GM18867 (cell line): Measurements from ENCODE around the gene VIPR2.
A peak's percentile ranks its signal among the peaks of the same experiment; 100 is the strongest.

Experiments used
- ATAC-seq: cut with Tn5 transposase; IDR thresholded peaks from one replicate; pipeline ENCODE4 v1.9.1; 2021; ENCODE audit warnings: mild to moderate bottlenecking, moderate library complexity; ENCODE audit not compliant: unreplicated experiment

The VIPR2 gene

GRCh38 chr7:159068893-159069448 lies 75.7 kb downstream of the VIPR2 start:
- ATAC-seq = no peak

- ATAC-seq = no peak
Measured at GRCh38 chr7:159068488-159068811, 76.2 kb downstream of the VIPR2 start.

- ATAC-seq = no peak
Measured at GRCh38 chr7:159067576-159068487, 76.8 kb downstream of the VIPR2 start.

DNA sequence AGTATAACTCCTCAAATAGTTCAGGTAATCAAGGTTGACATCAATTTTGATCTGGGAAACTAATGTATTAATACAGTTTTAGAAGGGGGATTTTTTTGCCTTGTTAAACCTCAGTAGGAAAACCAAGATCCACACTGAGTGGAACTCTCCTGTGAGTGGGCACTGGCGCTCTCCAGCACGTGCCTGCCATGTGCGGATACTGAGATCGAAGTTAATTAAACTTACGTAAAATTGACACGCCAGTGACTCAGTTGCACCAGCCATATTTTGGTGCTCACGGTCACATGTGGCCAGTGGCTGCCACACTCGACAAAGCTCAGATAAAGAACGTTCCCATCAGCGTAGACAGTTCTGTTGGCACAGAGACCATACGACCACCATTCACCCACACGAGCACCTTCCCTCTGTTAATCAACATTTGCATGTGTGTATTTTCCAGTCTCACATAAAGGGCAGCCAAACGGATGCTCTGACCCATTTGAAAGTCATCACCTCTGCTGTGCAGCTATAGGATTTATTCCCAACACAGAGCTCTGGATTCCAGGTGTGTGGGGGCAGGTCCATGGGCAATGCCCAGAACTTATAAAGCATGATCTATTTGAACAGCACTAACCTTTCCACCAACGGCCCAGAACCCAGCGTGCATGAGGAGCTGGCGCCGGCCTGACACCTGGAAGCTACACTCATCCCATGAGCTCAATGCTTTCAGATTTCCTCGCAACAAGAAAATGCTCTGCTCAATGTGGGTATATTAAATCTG lies 77.7 kb downstream of the VIPR2 start:
- ATAC-seq = no peak

DNA sequence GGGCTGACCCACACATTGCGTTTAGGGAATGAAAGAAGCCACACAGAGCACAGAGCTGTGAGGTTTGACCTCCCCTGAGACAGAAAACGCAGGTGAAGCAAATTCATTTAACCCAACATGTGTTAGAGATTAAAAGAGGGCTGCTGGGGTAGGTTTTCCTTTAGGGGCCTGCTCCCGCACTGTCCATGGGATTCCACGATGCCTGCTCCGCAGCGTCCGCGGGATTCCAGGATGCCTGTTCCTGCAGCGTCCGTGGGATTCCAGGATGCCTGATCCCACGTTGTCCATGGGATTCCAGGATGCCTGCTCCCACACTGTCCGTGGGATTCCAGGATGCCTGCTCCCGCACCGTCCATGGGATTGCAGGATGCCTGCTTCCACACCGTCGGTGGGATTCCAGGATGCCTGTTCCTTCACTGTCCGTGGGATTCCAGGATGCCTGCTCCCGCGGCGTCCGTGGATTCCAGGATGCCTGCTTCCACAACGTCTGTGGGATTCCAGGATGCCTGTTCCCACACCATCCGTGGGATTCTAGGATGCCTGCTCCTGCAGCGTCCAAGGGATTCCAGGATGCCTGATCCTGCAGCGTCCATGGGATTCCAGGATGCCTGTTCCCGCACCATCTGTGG lies 78.7 kb downstream of the VIPR2 start:
- ATAC-seq = no peak

GRCh38 chr7:159064816-159065510 lies 79.7 kb downstream of the VIPR2 start:
- ATAC-seq = no peak

- no peak for ATAC-seq
Measured at GRCh38 chr7:159064121-159064815, 80.4 kb downstream of the VIPR2 start.

DNA sequence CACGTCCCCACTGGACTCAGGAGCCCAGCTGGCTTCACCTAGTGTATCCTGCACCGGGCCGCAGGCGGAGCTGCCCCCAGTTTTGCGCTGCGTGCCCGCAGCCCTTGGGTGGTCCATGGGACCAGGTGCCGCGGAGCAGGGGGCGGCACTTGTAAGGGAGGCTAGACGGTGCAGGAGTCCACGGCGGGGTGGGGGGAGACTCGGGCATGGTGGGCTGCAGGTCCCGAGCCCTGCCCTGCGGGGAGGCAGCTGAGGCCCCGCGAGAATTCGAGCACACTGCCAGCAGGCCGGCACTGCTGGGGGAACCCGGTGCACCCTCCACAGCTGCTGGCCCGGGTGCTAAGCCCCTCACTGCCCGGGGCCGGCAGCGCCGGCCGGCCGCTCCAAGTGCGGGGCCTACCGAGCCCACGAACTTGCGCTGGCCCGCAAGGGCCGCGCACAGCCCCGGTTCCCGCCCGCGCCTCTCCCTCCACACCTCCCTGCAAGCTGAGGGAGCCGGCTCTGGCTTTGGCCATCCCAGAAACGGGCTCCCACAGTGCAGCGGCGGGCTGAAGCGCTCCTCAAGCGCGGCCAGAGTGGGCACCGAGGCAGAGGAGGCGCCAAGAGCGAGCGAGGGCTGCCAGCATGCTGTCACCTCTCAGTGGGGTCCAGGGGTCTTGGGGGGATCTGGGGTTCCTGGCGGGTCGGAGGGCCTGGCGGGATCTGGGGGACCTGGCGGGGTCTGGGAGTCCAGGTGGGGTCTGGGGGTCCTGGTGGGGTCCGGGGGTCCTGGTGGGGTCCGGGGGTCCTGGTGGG lies 81.4 kb downstream of the VIPR2 start:
- no peak for ATAC-seq

DNA sequence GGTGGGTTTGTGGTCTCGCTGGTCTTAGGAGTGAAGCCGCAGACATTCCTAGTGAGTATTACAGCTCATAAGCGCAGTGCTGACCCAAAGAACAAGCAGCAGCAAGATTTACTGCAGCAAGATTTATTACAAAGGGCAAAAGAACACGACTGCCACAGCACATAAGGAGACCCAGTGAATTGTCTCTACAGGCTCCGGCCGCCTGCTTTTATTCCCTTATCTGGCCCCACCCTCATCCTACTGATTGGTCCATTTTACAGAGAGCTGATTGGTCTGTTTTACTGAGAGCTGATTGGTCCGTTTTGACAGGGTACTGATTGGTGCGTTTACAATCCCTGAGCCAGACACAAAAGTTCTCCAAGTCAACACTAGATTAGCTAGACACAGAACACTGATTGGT lies 82.1 kb downstream of the VIPR2 start:
- no peak for ATAC-seq

DNA sequence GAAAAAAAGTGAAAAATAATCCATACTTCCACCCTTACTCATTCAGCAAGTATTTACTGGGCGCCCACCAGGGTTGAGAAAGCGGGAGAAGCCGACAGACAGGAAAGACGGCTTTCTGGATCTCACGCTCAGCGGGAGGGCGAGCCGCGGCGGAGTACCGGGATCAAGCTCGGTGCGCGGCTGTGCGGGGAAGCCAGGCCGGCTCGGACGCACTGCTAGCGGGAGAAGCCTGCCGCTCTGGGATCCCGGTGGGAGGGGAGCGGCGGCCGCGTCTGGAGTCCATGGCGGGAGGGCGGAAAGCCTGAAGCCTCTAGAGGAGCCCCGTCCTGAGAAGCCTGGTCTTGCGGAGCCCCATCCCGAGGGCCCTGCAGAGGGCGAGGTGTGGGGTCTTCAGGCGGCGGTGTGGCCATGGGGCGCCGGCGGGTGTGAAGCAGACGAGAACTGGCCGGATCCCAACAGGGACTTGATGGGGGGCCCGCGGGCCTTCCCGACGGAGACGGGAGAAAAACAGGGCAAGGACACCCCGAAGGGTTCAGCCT lies 82.9 kb downstream of the VIPR2 start:
- no peak for ATAC-seq

GRCh38 chr7:159061209-159061608 lies 83.5 kb downstream of the VIPR2 start:
- no peak for ATAC-seq

DNA sequence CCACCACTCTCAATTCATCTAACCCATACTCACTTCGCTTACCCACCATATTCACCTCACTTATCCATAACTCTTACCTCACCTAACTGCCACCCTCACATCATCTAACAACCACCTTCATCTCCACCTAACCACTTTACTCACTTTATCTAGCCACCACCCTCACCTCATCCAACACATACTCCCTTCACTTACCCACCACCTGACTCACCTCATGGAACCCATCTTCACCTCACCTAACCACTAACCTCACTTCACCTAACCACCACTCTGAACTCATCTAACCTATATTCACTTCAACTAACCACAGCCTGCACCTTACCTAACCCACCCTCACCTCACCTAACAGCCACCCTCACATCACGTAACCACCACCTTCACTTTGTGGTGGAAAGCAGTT lies 84.2 kb downstream of the VIPR2 start:
- no peak for ATAC-seq

GRCh38 chr7:159059629-159060028 lies 85.0 kb downstream of the VIPR2 start:
- ATAC-seq = no peak

DNA sequence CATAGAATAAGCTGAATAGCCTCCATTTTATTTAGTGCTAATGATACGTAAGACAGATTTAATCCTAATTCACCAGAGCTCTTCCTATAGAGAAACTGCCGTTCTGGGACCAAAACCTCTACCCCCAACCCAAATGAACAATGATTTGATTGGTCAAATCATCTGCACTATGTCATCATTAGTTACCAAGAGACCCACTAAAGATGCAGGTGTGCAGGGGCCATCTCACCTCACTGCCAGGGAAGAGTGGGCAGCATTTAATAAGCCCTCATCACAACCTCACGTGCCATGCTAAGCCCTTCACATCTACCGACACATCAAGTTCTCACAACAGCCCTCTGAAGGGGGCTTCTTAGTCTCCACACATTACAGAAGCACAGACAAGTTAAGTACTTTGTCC lies 87.0 kb downstream of the VIPR2 start:
- no peak for ATAC-seq

- ATAC-seq = no peak
Measured at GRCh38 chr7:159056737-159057136, 87.9 kb downstream of the VIPR2 start.

DNA sequence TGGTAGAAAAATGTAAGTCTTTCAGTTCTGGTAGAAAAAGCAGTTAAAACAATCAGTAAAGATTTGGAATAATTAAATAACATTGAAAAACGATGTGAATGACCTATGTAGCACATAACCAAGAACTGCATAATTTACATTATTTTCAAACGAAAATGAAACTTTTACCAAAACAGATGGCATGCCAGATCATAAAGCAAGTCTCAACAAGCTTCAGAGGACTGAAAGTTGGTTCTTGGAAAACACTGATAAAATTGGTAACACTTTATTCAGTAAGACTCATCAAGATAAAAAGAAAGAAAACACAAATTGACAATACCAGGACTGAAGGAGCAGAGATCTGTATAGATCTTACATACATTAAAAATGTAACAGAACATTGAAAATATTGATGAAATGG lies 92.8 kb downstream of the VIPR2 start:
- ATAC-seq = peak; percentile 81

DNA sequence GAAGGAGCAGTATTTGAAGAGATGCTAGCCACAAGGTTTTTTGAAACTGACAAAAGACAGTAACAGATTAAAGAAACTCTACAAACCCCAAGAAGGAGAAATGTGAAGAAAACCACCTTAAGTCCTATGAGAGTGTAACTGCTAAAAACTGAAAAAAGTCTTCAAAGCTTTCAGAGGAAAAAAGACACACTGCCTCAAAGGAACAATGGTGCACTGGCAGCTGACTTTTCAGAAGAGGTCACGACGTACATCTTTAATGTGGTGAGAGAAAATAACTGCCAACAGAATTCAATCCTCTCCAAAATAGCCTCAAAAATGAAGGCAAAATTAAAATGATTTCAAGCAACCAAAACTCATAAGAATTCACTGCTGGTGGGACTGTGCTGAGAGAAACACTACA lies 94.0 kb downstream of the VIPR2 start:
- ATAC-seq = no peak

DNA sequence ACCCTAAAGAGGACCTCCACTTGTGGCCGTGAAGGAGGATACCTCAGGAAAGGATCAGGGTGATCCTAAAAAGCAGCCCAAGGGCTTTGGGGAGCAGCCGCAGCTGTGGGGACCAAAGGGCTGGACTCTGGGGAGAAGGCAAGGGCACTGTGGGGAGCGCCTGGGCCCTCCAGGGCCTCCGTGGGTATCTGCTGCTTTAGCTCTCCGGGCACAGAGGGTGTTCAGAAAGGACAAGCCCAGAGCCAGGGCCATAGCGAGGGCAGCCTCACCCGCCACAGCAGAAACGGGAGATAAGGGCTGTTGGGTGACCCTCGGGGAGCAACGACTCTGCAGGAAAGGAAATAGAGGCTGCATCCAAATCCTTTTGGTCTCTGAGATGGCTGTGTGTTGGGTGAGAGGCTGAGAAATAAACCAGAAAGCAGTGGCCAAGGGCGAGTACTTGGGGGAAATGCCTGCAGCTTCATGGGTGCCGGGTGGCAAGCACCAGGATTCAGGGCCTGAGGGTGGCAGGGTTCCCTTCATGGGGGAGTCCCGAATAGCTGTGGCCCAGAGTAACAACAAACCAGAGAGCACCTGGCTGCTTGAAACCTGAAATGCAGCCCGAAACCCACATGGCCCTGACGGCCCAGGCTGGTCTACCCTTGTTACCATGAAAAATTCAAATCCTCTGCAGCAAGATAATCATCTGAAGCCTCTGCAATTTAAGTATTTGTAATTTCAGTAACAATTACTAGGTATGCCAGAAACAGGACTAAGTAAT lies 95.2 kb downstream of the VIPR2 start:
- peak; percentile 69 for ATAC-seq

DNA sequence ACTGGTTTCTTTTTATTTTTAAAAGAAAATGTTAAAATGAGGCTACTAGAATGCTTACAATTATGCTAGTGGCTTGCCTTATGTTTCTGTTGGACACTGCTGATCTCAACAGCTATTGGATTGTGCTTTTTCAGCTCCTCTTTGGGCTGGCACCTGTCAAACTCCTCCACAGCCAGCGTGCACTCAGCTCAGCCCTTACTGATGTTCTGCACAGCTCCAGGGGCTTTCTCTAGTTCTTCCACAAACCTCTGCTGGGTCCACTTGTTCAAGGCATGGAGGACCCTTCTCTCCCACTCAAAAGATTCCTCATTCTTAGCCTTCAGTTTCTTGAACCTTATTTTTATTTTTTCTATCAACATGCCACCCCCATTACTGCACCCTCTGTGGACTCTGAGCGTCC lies 96.0 kb downstream of the VIPR2 start:
- no peak for ATAC-seq
